HepG2 (cell line): ENCODE data around the gene ACSM3. TPM values are rescaled to one million over a fixed set of nuclear protein-coding genes. Genes with fewer than 3 reads are reported as not detected.

Source experiments
- CCDC6 ChIP-seq: sonication (generic); formaldehyde crosslinking; IDR thresholded peaks from 2 replicates; pipeline ENCODE4 v1.8.1; 2022; ENCODE audit warnings: mild to moderate bottlenecking, missing genetic modification reagents, moderate library complexity
- CTCF ChIP-seq: sonication (generic); formaldehyde crosslinking; IDR thresholded peaks from 2 replicates; pipeline ENCODE4 v1.5.0; 2020; ENCODE audit warnings: mild to moderate bottlenecking, missing genetic modification reagents, moderate library complexity
- HOXA3 ChIP-seq: sonication (generic); formaldehyde crosslinking; IDR thresholded peaks from 2 replicates; pipeline ENCODE4 v1.5.0; 2020; ENCODE audit warnings: missing genetic modification reagents
- KDM1A ChIP-seq: IDR thresholded peaks from 2 replicates; pipeline ENCODE4 v1.6.1; 2016; ENCODE audit warnings: missing compliant biosample characterization
- MAFF ChIP-seq: IDR thresholded peaks from 2 replicates; pipeline ENCODE4 v1.6.1; 2011; ENCODE audit warnings: low read depth, low read length, improper control_type of control experiment
- MAFK ChIP-seq, 2 experiments: IDR thresholded peaks in 1 of 2; conservative IDR thresholded peaks in 1 of 2; 2 replicates each; pipeline ENCODE4 v1.6.1; 2011; ENCODE audit warnings: improper control_type of control experiment in 2 of 2, low read length in 2 of 2
- MED13 ChIP-seq: sonication (generic); formaldehyde crosslinking; IDR thresholded peaks from 2 replicates; pipeline ENCODE4 v1.5.0; 2020; ENCODE audit warnings: missing genetic modification reagents
- MIXL1 ChIP-seq: IDR thresholded peaks from 2 replicates; pipeline ENCODE4 v1.6.1; 2016
- PREB ChIP-seq: sonication (generic); formaldehyde crosslinking; IDR thresholded peaks from 2 replicates; pipeline ENCODE4 v1.4.0; 2020; ENCODE audit warnings: missing genetic modification reagents
- PTBP1 ChIP-seq: fragments of 200-400 bp; formaldehyde crosslinking; IDR thresholded peaks from 2 replicates; pipeline ENCODE4 v1.6.1; 2018; ENCODE audit warnings: low read length, low read depth; ENCODE audit not compliant: poor library complexity, severe bottlenecking
- RBFOX2 ChIP-seq: fragments of 200-400 bp; formaldehyde crosslinking; IDR thresholded peaks from 2 replicates; pipeline ENCODE4 v1.6.1; 2017; ENCODE audit warnings: low read depth, mild to moderate bottlenecking, low read length
- SIN3A ChIP-seq: IDR thresholded peaks from 2 replicates; pipeline ENCODE4 v1.6.1; 2011; ENCODE audit warnings: low read depth, mild to moderate bottlenecking, control low read depth, low read length, borderline replicate concordance
- SP4 ChIP-seq: sonication (generic); formaldehyde crosslinking; IDR thresholded peaks from 2 replicates; pipeline ENCODE4 v1.8.1; 2023; ENCODE audit warnings: mild to moderate bottlenecking, missing genetic modification reagents
- SPEN ChIP-seq: sonication (generic); formaldehyde crosslinking; IDR thresholded peaks from 2 replicates; pipeline ENCODE4 v1.5.1; 2020; ENCODE audit warnings: low read depth, mild to moderate bottlenecking, missing genetic modification reagents
- STAG1 ChIP-seq: sonication (generic); formaldehyde crosslinking; IDR thresholded peaks from 2 replicates; pipeline ENCODE4 v1.4.0; 2020; ENCODE audit warnings: missing genetic modification reagents
- TGIF2 ChIP-seq: IDR thresholded peaks from 2 replicates; pipeline ENCODE4 v1.6.1; 2016; ENCODE audit warnings: control low read depth, missing compliant biosample characterization
- ZBTB38 ChIP-seq: sonication (generic); formaldehyde crosslinking; IDR thresholded peaks from 2 replicates; pipeline ENCODE4 v1.5.1; 2020; ENCODE audit warnings: mild to moderate bottlenecking, missing genetic modification reagents
- ZMYM4 ChIP-seq: sonication (generic); formaldehyde crosslinking; IDR thresholded peaks from 2 replicates; pipeline ENCODE4 v1.8.1; 2023; ENCODE audit warnings: mild to moderate bottlenecking, missing genetic modification reagents
- ZNF253 ChIP-seq: sonication (generic); formaldehyde crosslinking; IDR thresholded peaks from 2 replicates; pipeline ENCODE4 v1.8.0; 2022; ENCODE audit warnings: mild to moderate bottlenecking, missing genetic modification reagents, borderline replicate concordance
- ZNF605 ChIP-seq: sonication (generic); formaldehyde crosslinking; IDR thresholded peaks from 2 replicates; pipeline ENCODE4 v1.8.0; 2022; ENCODE audit warnings: mild to moderate bottlenecking, missing genetic modification reagents
- ZNF749 ChIP-seq: sonication (generic); formaldehyde crosslinking; IDR thresholded peaks from 2 replicates; pipeline ENCODE4 v1.8.0; 2022; ENCODE audit warnings: mild to moderate bottlenecking, missing genetic modification reagents, moderate library complexity, borderline replicate concordance
- polyA plus RNA-seq, 8 experiments: library from polyadenylated mRNA; depleted of rRNA in 3 of 8; stranded (reverse) in 7 of 8; unstranded in 1 of 8; fragments of >200 nt; fragmentation: Illumina TruSeq in 4 of 8; extraction: Trizol in 4 of 8; gene quantifications; 2 replicates each; pipeline versions ENCODE4 v1.2.1 to v1.2.3, GENCODE V29; 2011 to 2016; ENCODE audit warnings: low read depth in 4 of 8, missing spikeins in 1 of 8, mixed read lengths in 1 of 8; ENCODE audit not compliant: insufficient read depth in 1 of 8
- total RNA-seq, 5 experiments: library from RNA; depleted of rRNA; stranded (reverse); fragments of >200 nt; fragmentation: Illumina TruSeq; extraction: Trizol; gene quantifications; 2 replicates each; pipeline ENCODE4 v1.2.3, GENCODE V29; 2016; ENCODE audit warnings: low read depth in 1 of 5
- TF ChIP-seq, protein P1 (sequence below): sonication (generic); formaldehyde crosslinking; IDR thresholded peaks from 2 replicates; pipeline ENCODE4 v1.4.0; 2020; ENCODE audit warnings: mild to moderate bottlenecking, low read depth, missing genetic modification reagents

The ACSM3 gene
- total and polyA plus RNA-seq, 2 of the 13 experiments (the other 11 are each of a cell fraction or from before 2014, with no cell fraction given) = 74.0 to 108 TPM

DNA sequence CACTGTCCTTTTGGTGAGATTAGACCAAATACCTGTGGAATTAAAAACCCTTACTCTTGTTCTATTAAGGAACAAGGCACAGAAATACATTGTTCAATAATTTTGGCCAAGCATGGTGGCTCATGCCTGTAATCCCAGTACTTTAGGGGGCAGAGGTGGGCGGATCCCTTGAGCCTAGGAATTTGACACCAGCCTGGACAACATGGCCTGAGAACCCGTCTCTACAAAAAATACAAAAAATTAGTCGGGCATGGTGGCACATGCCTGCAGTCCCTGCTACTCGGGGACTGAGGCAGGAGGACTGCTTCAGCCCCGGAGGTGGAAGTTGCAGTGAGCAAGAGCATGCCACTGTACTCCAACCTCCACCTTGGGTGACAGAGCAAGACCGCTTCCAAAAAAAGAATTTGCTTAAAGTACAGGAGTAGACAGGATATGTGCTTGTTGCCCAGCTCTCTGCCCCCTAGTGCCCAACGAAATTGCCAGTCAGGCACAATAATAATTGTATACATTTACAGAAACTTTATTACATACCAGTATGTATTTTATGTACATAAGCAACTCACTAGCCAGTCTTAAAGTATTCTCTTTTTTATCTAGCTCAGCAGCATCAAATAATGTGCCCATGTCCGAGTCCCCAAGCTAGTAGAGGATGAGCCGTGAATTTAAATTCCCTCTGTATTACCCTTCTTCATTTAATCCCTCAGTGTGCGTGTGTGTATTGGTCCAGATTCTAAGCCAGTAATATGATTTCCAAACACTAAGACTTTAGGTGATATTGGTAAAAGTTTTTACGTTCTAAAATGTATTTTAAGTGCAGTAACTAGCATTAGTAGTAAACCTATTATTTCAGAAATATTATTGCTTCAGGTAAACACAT lies 23.6 kb upstream of the ACSM3 start (continued):
- TF ChIP-seq, protein P1, sequence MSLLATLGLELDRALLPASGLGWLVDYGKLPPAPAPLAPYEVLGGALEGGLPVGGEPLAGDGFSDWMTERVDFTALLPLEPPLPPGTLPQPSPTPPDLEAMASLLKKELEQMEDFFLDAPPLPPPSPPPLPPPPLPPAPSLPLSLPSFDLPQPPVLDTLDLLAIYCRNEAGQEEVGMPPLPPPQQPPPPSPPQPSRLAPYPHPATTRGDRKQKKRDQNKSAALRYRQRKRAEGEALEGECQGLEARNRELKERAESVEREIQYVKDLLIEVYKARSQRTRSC = 0 out of 2 replicates have a peak, but pooled peaks have one; percentile 17
- 0 out of 2 replicates have a peak, but pooled peaks have one; percentile 36 for TF ChIP-seq TGIF2 (CRISPR knock-in tag)
- TF ChIP-seq CTCF (CRISPR knock-in tag) = peak; percentile 63
- no peak for TF ChIP-seq PTBP1
- 0 out of 2 replicates have a peak, but pooled peaks have one; percentile 14 for TF ChIP-seq MAFF
- peak; percentile 34 for TF ChIP-seq STAG1 (CRISPR knock-in tag)
- TF ChIP-seq ZNF605 (CRISPR knock-in tag) = no peak
- peak; percentile 54; the same call in 1 of the 2 replicates for TF ChIP-seq ZNF253 (CRISPR knock-in tag)
- 0 out of 2 replicates have a peak, but pooled peaks have one; percentile 29 for TF ChIP-seq ZBTB38 (CRISPR knock-in tag)
- peak; percentile 18; the same call in 1 of the 2 replicates for TF ChIP-seq ZMYM4
- peak; percentile 39; the same call in 1 of the 2 replicates for TF ChIP-seq ZNF749
- 0 out of 2 replicates have a peak, but pooled peaks have one; percentile 40 for TF ChIP-seq CCDC6 (CRISPR knock-in tag)
- TF ChIP-seq MAFK (conservative IDR thresholded peaks at IDR 0.05 in 1 of 2, IDR thresholded peaks at IDR 0.05 in 1 of 2; ENCODE audit: low read length in 2 of 2) = peak in 1 of 2 experiments; percentile 26; a peak in 1 of 4 replicates
- 0 out of 2 replicates have a peak, but pooled peaks have one; percentile 17 for TF ChIP-seq MIXL1 (CRISPR knock-in tag)
- 0 out of 2 replicates have a peak, but pooled peaks have one; percentile 31 for TF ChIP-seq MED13 (CRISPR knock-in tag)
- TF ChIP-seq SIN3A = no peak
- peak; percentile 50; the same call in 1 of the 2 replicates for TF ChIP-seq SP4 (CRISPR knock-in tag)
- TF ChIP-seq RBFOX2 = 0 out of 2 replicates have a peak, but pooled peaks have one; percentile 16
- TF ChIP-seq HOXA3 (CRISPR knock-in tag) = no peak
- 0 out of 2 replicates have a peak, but pooled peaks have one; percentile 25 for TF ChIP-seq SPEN (CRISPR knock-in tag)
- no peak for TF ChIP-seq PREB (CRISPR knock-in tag)
- no peak for TF ChIP-seq KDM1A (CRISPR knock-in tag)
